HG02885 (cell line): Measurements from ENCODE around the gene C13orf46.
"Not testable (repeated sequence)": the region's sequence is repeated elsewhere in the genome, so short reads cannot be mapped to it uniquely, and the experiment has no call there.

Experiments used
- ATAC-seq: cut with Tn5 transposase; IDR thresholded peaks from one replicate; pipeline ENCODE4 v1.9.1; 2021; ENCODE audit warnings: mild to moderate bottlenecking; ENCODE audit not compliant: unreplicated experiment, poor library complexity

Gene C13orf46

DNA sequence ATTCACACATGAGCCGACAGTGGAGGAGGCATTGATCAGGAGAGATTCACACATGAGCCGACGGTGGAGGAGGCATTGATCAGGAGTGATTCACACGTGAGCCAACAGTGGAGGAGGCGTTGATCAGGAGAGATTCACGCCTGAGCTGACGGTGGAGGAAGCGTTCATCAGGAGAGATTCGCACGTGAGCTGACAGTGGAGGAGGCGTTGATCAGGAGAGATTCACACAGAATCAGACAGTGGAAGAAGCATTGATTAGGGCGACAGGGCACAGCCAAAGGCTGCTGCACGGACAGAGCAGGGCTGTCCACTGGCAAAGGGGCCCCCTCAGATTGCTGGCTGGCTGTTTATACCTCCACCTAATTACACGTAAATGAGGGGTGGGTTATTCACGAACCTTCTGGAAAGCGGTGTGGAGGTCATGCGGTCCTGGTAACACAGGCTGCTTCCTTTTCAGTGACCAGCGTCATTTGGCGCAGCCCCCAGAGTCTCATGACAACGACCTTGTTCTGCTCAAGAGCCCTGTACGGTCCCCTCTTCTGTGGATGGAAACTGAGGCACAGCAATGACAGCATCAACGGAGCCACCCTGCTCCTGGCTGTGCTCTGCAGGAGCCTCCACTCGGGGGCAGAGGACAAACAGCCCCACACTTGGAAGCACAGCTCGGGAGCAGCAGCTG lies 59.4 kb downstream of the C13orf46 start:
- no peak for ATAC-seq

DNA sequence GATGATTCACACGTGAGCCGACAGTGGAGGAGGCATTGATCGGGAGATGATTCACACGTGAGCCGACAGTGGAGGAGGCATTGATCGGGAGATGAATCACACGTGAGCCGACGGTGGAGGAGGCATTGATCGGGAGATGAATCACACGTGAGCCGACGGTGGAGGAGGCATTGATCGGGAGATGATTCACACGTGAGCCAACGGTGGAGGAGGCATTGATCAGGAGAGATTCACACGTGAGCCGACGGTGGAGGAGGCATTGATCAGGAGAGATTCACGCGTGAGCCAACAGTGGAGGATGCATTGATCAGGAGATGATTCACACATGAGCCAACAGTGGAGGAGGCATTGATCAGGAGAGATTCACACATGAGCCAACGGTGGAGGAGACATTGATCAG lies 60.0 kb downstream of the C13orf46 start:
- not testable (repeated sequence) for ATAC-seq

DNA sequence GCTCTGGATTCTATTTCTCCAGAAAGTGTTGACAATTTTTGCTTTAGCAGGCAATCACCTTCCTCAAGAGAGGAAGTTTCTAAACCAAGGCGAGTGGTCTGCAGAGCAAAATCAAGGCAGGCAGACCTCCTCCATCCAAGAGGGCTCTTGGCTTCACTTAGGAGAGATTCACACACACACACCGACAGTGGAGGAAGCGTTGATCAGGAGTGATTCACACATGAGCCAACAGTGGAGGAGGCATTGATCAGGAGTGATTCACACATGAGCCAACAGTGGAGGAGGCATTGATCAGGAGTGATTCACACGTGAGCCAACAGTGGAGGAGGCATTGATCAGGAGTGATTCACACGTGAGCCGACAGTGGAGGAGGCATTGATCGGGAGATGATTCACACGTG lies 60.5 kb downstream of the C13orf46 start:
- not testable (repeated sequence) for ATAC-seq

DNA sequence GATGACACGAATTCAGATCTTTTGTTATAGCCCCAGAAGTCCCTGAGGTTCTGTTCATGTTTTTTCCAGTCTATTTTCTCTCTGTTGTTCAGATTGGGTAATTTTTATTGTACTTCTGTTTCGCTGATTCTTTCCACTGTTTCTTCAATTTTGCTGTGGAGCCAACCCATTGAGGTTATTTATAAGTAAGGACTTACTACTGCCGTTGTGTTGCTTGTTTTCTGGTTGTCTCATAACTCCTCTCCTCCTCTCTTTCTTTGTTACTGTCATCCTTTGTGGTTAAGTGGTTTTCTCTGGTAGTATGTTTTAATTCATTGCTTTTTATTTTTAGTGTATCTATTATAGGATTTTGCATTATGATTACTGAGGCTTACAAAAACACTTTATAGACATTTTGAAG lies 61.3 kb downstream of the C13orf46 start:
- ATAC-seq, result no peak

DNA sequence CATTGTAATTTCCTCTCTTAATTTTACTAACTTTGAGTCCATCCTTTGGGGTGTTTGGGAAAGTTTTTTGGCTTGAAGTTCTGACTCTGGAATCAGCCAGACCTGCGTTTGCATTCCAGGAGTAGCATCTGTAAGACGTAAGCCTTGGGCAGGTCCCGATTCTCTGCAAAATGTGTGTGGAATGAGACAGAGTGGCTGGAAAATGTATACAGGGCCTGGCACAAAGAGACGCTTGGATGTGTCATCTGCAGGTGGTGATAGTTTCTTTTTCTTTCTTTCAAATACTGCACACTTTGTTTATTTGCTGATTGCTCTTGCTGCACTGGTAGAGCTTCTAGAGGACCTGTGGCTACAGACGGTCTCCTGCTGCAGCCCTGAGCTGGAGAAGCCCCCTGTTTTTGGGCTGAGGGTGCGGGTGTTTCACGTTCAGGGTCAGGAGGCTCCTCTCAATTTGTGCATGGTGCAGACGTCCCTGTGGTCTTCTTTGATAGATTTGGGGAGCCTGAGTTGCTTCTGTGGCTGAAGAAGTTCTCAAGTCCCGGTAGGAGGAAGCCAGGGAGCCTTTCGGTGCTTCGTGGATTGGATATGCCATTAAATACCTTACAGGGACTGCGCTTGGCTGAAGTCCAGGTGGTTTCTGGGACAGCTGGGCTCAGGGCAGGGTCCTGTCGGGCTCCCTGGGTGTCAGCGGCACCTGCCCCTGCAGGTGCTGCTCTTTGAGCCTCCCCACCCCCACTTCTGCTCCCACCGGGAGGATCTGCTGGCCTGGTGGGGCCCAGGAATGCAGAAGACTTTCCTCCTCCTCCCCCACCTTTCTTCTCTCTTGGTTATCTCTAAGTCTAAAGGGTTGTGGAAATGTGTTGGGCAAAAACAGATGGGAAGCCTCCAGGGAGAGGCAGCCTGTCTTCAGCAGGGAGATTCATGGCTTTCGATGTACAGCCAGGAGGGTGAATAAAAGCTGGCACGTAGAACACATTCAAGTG lies 66.0 kb downstream of the C13orf46 start:
- ATAC-seq, result no peak

DNA sequence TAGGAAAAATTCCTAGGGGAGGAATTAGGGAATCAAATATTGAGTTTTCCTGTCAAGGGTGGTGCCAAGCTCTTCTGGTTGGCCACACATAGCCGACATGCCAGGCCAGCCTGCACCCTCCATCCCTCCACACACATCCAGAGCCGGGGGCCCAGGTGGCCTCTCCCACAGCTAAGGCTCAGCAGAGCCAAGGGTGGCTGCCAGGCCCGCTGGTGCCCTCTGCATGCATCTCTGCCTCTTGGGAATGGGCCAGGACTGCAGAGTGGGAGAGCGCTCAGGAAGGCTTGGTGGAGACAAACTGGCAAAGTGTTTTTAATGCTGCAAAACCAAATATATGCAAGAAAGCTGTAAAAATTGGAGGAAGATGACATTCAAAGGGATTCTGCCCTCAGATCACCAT lies 67.3 kb downstream of the C13orf46 start:
- no peak for ATAC-seq

DNA sequence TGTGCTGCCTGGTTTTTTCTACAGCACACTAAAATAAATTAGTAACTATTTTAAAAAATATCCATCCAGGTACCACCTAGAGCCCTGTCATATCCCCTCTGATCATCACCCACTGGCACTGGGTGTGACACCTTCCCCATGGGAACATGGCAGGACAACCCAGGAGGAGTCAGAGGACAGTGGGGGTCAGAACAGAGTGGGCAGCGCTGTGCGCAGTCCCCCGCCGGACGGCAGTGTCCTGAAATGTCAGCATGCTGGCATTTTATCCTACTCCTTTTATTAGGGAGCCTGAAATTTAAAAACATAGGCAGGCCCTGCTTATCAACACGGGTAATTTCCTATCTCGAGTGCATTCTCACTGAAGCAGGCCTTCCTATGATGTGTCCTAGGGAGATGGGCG lies 67.9 kb downstream of the C13orf46 start:
- no peak for ATAC-seq

DNA sequence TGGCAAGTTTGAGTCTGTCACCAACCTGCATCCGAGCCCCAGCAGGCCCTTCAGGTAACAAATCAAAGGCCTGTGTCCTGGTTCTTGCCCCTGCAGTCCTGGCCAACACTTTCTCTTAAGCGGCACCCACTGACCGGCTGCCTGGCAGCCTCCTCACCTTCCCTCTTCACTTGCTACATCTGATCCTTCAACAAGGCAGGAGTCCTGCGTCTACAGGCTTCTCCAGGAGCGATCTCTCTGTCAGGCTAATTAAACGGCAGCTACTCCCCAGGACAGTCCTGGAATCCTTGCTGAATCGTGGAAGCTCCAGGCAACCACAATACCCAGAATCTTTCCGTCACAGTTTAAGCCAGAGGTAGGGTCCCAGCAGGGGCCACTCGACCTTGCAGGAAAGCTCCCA lies 68.9 kb downstream of the C13orf46 start:
- no peak for ATAC-seq

DNA sequence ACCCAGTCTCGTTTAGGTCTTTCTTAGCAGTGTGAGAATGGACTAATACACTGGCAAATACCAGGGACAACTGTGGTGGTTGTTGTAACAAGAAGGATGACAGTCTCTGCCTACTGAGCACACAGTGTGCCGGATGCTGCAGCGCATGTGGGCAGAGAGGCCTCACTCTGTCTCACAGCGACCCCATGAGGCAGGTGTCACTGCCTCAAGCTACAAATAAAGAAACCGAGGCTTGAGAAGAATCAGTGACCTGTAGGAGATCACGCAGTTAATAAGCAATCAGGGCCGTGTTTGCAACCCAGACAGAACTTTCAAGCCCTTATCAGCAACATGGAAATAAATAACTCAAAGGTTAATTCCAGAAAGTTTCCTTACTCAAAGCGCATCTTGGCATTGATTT lies 69.5 kb downstream of the C13orf46 start:
- no peak for ATAC-seq

DNA sequence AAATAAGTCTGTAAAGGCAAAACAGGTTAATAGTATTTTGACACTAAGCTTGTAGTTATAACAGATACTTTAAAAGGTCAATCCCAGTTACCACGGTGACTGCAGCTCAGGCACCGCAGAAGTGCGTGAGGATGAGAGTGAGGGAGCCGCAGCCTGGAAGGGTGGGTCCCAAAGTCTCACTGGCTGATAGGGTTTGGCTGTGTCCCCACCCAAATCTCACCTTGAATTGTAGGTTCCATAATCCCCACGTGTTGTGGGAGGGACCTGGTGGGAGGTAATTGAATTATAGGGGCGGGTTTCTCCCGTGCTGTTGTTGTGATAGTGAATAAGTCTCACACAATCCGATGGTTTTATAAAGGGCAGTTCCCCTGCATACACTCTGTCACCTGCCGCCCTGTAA lies 70.0 kb downstream of the C13orf46 start:
- no peak for ATAC-seq
